HG03460 (cell line): ENCODE measurements around the gene HTATSF1.

Experiments
- ATAC-seq: cut with Tn5 transposase; IDR thresholded peaks from one replicate; pipeline ENCODE4 v1.9.1; 2021; ENCODE audit not compliant: unreplicated experiment

The HTATSF1 gene

GRCh38 chrX:136497556-136498052, at the start of gene HTATSF1:
TSS of gene HTATSF1 (plus strand) at chrX:136497592. CDS start at chrX:136497685, 93 bp downstream.
- ATAC-seq: peak; percentile 13

DNA sequence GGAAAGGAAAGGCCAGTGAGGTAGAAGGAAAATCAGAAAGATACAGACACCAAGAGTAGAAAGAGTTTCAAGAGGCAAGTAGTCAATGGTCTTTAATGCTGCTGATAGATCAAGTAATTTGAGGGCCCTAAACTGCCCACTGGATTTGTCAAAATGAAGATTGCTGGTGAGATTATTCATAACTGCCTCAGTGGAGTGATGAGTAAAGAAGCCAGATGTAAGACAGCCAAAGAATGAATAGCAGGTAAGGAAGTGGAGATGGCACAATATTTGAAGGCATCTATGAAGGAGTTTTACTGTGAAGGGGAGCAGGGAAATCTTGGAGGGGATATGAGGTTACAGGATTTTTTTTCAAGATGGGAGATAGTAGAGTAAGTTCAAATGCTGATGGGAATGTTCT, 49.4 kb upstream of the HTATSF1 start:
- ATAC-seq: no peak

DNA sequence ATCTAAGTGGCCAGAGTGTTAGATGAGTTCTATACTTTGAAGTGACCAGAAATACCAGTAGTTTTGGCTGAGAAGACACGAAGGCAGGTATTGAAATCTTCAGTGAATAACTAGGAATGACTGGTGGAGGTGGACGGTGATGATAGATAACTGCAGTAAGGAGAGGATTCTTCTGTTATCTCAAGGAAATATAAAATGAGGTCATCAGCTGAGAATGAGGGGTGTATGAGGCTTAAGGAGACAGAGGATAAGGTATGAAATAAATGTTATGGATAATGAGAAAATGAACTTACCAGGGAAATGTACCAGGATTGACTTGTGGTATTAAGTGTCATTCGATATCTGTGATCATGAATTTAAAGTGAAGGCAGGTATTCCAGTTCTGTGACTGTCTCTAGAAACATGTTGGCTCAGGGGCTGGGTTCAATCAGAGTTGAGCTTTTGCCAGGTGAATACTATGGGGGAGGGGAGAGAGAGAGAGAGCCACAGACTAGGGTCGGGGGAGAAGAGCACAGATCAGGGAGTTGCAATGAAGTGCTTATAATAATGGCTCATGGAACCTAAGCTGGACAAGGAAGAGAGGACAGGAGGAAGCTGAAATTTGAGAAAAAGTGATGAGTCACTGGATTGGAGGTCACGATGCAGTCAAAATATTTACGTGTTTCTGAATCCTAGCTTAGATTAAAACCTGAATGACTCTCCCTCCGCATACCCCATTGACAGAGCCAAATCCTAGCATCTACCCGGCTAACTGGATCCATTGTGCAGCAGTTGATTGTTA, 47.2 kb upstream of the HTATSF1 start:
- ATAC-seq: no peak

- ATAC-seq: no peak
Observed at GRCh38 chrX:136452614-136453013, 44.8 kb upstream of the HTATSF1 start.

DNA sequence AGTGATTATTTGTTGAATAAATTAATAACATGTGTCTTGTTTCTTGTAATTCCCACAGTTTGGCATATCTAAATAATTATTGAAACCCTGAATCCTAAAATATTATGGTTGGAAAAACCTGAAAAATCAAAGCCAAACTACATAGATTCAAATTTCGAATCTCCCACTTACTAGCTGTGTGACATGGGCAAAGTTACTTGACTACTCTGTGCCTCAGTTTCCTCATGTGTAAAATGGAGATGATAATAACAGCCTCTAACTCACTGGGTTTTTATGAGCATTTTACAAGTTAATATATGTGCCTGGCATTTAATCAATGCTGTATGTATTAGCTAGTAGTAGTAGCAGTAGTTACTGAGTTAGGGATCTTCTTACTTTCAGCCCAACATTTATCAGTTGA, 44.3 kb upstream of the HTATSF1 start:
- ATAC-seq: no peak

GRCh38 chrX:136453771-136454170, 43.6 kb upstream of the HTATSF1 start:
- no peak for ATAC-seq

- ATAC-seq: no peak
Observed at GRCh38 chrX:136456133-136456532, 41.3 kb upstream of the HTATSF1 start.

DNA sequence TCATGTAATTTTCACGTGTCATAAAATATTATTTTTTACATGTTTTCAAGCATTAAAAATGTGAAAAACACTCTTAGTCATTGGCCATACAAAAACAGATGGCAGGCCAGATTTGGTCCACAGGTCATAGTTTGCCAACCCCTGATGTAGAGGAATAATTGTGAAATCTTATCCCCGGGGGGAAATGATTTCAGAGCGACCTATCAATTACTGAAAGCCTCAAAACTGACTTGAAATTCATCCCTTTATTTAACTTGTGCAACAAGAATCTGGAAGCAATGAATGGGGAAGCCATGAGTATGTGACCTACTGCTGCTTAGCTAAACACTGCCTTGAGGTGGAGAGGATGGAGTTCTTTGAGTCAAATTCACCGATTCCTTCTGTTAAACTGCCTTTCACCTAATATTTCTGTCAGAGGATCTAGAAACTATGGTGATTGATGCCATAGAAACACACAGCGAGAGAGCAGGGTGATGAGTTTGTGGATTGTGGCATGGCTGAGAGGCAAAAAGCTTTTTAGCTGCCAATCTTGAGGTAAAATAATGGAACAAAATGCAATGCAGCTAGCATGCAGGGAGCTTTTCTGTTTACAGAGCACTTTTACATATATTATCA, 40.0 kb upstream of the HTATSF1 start:
- ATAC-seq: no peak

- no peak for ATAC-seq
Observed at GRCh38 chrX:136464589-136464988, 32.8 kb upstream of the HTATSF1 start.

DNA sequence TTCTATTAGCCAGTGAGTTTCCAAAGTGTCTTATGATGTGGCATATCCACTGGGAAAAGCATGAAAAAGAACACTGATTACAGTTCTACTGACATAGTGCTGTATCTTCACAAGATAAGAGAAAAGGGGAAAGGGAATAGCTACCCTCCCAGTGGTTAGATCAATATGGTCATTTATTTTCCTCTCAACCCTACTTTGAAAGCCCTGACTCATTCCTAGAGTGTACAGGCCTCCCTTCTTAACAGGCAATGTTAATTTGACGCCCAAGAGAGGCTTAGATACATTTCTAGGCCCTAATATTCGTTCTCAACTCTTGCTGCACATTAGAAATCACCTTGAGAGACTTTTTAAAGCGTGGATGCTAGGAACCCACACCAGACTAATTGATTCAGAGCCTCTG, 30.1 kb upstream of the HTATSF1 start:
- ATAC-seq: no peak

- ATAC-seq: no peak
Observed at GRCh38 chrX:136468391-136469103, 28.8 kb upstream of the HTATSF1 start.

- no peak for ATAC-seq
Observed at GRCh38 chrX:136473663-136474062, 23.7 kb upstream of the HTATSF1 start.

DNA sequence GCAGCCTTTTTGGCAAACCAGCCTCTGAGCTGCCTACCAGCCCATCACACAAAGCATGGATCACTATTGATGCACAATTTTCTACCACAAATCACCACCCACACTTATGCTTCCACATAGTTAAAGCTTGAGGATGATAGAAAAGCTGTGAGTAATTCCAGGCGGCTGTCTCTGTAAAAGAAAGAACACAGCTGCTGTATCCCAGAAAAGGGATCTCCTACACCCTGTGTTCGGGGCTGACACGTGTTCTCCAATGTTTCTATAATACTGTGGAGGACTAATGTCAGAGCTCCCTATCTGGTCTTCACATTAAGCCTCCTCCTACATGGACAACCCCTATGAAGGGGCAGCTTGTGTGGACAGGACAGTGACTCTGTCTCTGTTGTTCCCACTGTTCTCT, 22.2 kb upstream of the HTATSF1 start:
- ATAC-seq: no peak

- ATAC-seq: no peak
Observed at GRCh38 chrX:136476501-136476900, 20.9 kb upstream of the HTATSF1 start.

DNA sequence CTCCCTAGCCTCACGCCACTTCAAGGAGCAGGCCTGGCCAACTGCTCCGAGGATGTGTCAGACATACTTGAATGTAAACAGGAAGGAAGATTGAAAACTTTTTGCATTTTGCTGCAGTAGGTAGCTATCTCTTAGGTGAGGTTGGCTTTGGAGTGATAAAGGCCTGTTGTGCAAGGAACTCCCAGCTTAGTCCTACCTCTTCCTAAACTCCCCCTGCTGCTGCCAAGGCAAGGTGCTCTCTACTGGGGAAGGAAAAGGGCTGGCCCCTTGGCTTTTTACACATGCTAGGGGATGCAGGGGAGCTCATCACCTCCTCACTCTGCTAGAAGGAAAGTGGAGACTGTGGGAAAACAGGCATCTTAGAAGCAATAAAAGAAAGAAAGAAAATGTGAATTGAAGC, 20.4 kb upstream of the HTATSF1 start:
- ATAC-seq: no peak

DNA sequence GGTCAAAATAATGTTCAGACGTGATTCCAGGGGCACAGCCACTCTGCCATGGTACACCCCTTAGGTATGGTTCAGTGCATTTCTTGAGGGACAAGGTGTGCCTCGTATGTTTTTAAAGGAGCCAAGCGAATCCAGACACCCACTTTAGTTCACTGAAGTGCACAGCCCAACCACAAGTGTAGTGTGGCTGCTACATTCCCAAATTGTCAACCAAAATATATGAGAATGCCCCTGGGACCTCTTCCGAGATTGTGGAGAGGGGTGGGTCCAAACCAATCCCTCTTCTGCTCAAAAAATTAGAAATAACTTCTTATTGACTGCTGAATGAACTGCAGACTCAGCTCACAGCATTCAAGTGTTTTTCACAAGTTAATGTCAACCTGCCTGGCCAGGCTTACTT, 17.0 kb upstream of the HTATSF1 start:
- ATAC-seq: no peak

DNA sequence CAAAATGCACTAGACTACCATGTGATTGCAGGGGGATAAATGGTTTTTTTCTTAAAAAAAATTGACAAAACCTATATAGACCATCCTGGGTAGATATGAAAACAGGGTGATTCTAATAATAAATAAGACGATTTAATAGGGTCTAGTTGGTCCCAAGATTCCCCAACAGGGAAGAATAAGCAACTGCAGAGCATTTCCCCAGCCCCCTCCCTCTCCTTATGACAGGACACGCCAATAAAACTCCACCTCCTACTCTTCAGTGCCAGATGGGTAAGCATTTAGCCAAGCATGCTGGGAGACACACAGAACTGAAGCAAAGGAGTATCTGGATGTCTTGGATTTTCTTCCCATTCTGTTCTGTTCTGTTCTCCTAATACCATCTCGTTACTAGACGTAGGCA, 9.7 kb upstream of the HTATSF1 start, which contains the start of gene BRS3:
TSS of gene BRS3 (plus strand) at position 301 of the 400 bp plus-strand sequence. CDS start 168 bp downstream, outside the sequence.
- ATAC-seq: no peak

GRCh38 chrX:136488706-136489105, 8.7 kb upstream of the HTATSF1 start:
- ATAC-seq: no peak

- ATAC-seq: no peak
Observed at GRCh38 chrX:136491832-136492231, 5.6 kb upstream of the HTATSF1 start.

DNA sequence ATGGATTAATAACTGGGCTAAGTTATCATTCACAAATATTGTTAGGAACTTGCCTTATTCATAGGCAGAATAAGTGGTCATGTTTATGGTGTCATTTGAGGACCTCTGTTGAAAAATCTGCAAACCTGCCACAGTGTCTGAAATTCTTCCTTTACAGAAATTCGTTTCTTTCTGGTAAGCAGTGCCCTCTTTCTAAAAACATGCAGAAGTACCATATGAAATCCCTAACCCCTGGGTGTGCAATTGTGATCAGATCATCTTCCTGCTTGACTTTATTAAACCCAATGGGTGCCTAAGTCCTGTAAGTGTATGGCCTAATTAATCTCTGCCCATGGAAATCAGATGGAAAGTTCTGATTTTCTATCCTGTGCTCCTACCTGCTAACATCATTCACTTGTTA, 4.4 kb upstream of the HTATSF1 start:
- no peak for ATAC-seq

- ATAC-seq: no peak
Observed at GRCh38 chrX:136495043-136495442, 2.3 kb upstream of the HTATSF1 start.
